C4-2B (cell line): ENCODE measurements around the gene ADCY2.
A peak's percentile ranks its signal among the peaks of the same experiment; 100 is the strongest.

Source experiments
- CTCF ChIP-seq: fragments of 450-650 bp; conservative IDR thresholded peaks from 2 replicates; pipeline ENCODE4 v1.5.1; 2017; ENCODE audit warnings: mild to moderate bottlenecking
- ZFX ChIP-seq: fragments of 450-650 bp; IDR thresholded peaks from 2 replicates; pipeline ENCODE4 v1.6.1; 2017

DNA sequence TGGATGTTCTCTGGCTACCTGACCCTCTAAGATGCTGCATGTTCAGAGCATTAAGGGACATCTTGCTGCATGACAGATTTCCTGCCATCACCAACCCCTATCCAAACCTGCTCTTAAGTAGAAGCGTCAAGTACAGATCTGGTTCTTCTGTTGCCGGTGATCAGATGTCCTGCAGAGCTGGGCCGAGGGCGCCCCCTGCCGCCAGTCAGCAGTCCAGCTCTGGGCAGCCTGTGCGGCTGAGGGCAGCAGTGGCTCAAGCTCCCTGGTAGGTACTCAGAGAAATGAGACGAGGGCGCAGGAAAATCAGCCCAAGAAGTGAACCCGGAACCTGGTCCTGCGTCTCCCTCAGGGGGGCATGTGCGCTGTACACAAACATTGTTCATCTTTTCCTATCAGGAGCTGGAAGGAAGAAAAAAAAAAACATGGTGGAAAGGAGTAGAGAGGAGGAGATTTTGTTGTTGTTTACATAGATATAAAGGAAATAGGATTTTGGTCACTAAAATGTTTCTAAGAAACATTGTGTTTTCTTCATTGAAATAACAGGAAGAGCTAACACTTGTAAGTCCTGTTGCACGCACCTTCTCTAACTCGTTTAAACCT lies 359.2 kb downstream of the ADCY2 start:
- TF ChIP-seq CTCF (peak; percentile 98), ZFX (no peak)
